SK-MEL-5 (cell line): ENCODE measurements around the gene CNTNAP2. TPM values are rescaled to one million over a fixed set of nuclear protein-coding genes. Genes with fewer than 3 reads are reported as not detected.

ENCODE experiments used
- DNase-seq: peaks from one replicate; pipeline ENCODE4 v3.0.0-alpha.2; 2016; ENCODE audit warnings: low read depth, low spot score
- in situ Hi-C: cut with HindIII; loops from 2 replicates; pipeline ENCODE4 v1.10.0; 2016; ENCODE audit warnings: low sequenced_read_pairs, high pct_unique_total_duplicates, low pct_unique_long_range_greater_than_20kb
- total RNA-seq: library from RNA; depleted of rRNA; stranded (reverse); fragments of >200 nt; shearing (Covaris generic); gene quantifications from 2 replicates; pipeline ENCODE4 v1.2.3, GENCODE V29; 2014

CNTNAP2 gene
- total RNA-seq, 1 experiment from 2014 or later = not detected

- no peak for DNase-seq
- in situ Hi-C loops = no loop called here
Measured at GRCh38 chr7:146926841-146927240, 810.2 kb downstream of the CNTNAP2 start.

- in situ Hi-C loops = no loop called here
- DNase-seq = no peak
Measured at GRCh38 chr7:146937836-146938235, 821.2 kb downstream of the CNTNAP2 start.

GRCh38 chr7:146943483-146943882, 826.9 kb downstream of the CNTNAP2 start:
- DNase-seq = no peak
- in situ Hi-C loops = no loop called here

DNA sequence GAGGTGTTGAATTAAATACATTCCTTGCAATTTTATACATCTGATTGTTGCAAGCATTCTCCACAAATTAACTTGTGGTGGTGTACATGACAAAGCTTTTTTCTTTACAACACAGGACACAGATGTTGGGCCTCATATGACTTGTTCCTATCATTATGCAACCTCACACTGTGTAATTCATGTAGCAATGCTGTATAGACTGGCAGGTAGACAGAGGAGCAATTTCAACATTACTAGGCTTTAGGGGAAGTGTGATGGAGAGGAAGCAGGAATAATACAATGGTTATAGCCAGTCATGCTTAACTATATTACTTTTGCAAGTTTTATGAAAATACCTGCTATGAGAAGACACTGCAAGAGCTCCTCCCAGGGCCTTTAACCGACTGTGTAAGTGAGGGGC, 832.1 kb downstream of the CNTNAP2 start:
- in situ Hi-C loops = no loop called here
- DNase-seq = no peak

- in situ Hi-C loops = no loop called here
- no peak for DNase-seq
Measured at GRCh38 chr7:146956321-146956720, 839.7 kb downstream of the CNTNAP2 start.

GRCh38 chr7:146956853-146957252, 840.3 kb downstream of the CNTNAP2 start:
- DNase-seq = no peak
- in situ Hi-C loops = no loop called here

DNA sequence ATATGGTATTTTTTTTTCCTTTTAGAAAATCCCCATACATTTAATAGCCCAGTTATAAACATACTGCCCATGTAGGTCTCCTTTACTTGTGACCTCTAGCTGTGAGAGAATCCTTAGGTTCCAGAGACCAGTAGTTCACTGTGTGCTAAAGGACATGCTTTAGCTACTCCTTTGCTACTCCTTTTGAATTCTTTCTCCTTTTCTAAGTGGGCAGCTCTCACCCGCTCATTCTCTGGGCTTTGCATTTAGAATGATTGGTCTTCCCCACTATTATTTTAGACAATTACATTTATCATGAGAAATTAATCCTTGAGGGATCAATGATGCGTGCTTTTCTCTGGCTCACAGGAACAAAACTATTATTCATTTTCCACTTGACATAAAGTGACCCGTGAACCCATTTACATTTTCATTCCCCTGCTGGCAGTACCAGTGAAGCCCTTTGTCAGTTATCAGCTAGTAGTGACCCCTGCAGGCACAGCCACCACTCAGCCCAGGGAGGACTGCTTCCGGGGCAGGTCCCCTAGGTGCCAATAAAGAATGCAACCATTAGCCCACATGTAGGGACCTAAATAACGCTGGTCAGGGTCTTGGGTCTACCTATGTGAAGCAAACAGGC, 844.3 kb downstream of the CNTNAP2 start:
- in situ Hi-C loops = no loop called here
- DNase-seq = no peak

GRCh38 chr7:146961617-146962016, 845.0 kb downstream of the CNTNAP2 start:
- in situ Hi-C loops = no loop called here
- DNase-seq = no peak

GRCh38 chr7:146966274-146966673, 849.7 kb downstream of the CNTNAP2 start:
- in situ Hi-C loops = no loop called here
- no peak for DNase-seq

DNA sequence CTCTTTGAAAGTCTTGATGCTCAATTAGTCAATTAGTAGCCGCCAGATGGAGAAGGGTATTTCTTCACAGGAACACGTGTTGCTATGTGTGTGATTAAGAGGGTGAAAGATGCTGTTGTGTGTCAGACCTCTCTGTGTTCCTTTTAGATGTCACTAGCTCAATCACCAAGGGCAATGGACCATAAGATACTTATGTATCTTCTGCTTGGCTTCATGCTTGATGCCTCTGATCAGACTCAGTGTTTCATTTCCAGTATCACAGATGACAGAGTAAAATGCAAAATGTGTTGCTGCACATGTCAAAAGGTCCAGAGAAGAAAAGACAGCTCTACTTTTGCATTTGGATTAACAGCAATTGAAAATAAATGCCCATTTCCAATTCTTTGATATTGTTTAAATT, 865.9 kb downstream of the CNTNAP2 start:
- in situ Hi-C loops = no loop called here
- DNase-seq = no peak

DNA sequence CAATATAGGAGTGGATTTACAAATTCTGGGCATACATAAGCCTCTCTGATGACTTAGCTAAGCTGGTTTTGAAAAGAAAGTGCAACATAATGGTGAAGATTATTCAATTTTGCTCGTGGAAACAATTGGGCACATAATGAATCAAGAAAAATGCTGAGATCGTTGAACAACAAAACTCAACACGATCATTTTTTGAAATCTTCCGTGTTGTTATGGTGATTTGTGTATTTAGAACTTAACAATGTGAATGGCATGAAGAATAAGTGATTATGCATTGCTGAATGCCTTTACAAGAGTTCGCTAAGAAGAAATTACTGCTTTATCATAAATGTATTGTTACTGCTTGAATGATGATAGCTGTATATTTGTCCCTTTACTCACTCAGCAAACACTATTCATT, 875.0 kb downstream of the CNTNAP2 start:
- in situ Hi-C loops = no loop called here
- no peak for DNase-seq

DNA sequence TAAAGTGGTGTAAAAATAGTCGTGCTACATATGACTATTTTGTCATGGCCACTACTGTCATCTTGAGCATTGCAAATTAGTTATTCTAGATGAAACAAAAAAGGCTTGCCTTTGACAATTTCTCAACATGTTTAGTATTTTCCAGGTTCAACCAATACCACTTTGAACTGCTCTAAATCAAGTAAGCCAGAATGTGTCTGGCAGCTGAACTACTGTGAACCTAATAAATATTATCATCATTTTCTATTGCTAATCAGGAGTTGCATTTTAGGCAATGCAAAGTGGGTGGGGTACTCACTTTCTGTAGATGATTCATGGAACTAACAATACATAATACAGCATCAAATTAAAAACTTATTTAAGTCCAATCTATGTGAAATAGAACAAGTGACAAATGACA, 877.2 kb downstream of the CNTNAP2 start:
- in situ Hi-C loops = no loop called here

DNA sequence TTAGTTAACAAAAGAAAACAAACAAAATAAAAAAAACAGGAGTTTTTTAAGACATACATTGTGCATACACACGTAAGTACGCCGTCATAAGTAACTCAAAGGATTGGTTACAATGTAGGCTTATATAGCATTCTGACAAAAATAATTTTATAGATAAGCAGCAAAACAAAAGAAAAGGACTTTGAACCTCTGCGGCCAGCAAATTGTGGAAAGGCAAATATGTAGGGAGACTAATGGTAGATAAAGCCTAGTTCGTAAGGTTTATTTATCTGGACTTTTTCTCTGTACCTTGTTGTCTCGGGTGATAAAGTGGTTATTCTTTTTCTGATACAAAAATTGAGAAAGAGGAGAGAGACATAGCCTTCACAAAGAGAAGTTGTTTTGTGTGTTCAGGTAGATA, 891.9 kb downstream of the CNTNAP2 start:
- no peak for DNase-seq
- in situ Hi-C loops = no loop called here

More for the DNA sequence above, 877.2 kb downstream of the CNTNAP2 start:
- DNase-seq = no peak

DNA sequence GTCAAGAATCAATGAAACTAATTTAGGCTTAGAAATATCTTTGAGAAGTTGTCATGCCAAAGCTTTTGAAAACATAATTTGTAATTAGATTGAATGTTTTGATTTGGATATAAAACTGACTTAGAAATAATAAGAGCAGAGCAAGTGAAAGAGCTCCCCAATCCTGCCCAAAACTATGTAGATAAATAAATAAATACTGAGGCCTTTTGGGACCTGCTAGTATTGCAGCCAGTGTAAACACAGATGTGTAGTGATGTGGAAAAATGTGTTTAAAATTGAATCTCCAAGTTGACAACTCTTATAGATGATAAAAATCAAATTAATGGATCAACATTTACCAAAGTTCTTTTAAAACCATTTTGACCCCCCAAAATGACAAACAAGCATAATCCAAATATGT, 896.1 kb downstream of the CNTNAP2 start:
- DNase-seq = no peak
- in situ Hi-C loops = no loop called here

DNA sequence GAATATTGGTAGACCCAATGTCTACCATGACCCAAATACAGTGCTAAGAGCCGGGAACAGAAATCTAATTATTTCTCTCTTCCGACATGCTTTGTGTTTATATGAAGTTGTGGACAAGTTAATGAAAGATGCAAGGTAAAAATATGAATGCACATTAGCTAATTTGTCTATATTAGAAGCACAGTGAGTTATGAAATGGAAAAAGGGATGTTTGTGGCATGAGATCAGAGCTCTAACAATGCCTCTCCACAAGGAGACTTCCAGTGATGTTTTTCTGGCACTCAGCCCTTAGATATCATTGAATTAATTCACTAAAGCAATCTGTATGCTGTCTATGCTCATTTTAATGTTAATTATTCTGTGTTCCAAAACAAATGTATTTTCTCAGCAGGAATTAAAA, 897.2 kb downstream of the CNTNAP2 start:
- DNase-seq = no peak
- in situ Hi-C loops = no loop called here

DNA sequence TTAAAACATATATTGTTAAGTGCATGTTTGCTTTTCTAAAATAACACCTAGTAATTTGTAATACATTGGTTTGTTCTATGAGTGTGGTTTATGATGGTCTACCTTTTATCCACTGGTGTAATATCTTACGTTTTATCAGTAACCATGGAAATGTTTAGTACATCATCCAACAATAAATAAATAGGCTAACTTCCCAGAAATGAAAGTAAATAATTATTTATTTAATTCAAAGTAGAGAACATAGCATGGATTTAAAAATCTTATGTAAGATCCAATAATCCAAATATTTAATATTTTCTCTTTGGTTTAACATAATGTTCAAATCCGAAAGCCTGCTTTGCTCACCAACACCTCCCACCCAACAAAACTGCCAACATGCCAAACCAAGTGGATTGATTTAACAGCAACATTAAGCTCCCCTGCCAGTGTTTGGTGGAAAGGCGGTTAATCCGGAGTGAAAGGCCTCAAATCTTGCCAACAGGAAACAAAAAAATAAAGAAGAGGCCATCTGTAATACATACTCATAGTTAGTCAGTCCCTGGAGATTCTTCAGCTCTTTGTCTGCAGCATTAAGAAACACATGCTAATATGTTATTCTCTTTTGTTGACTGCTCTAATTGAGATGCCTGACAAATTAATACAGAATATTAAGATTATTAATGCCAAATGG, 897.8 kb downstream of the CNTNAP2 start:
- no peak for DNase-seq
- in situ Hi-C loops = no loop called here

DNA sequence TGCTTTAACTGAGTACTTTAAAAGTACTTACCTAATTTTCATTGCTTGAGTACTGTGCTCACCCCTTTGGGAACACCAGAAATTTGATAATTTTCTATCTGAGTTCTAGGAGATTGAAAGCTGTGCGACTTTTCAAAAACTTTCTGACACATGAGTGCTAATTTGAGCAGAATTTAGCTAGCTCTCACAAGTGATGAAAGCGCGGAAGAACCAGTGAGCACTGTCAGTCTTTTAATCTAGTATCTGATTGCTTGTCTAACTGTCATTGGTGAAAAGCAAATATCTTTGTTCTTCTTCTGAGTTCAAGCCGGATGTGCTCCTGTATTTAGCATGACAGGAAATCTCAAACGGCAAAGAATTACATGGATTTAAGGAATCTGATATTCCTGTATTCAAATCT, 899.4 kb downstream of the CNTNAP2 start:
- no peak for DNase-seq
- in situ Hi-C loops = no loop called here

GRCh38 chr7:147022056-147022455, 905.5 kb downstream of the CNTNAP2 start:
- in situ Hi-C loops = no loop called here
- no peak for DNase-seq

DNA sequence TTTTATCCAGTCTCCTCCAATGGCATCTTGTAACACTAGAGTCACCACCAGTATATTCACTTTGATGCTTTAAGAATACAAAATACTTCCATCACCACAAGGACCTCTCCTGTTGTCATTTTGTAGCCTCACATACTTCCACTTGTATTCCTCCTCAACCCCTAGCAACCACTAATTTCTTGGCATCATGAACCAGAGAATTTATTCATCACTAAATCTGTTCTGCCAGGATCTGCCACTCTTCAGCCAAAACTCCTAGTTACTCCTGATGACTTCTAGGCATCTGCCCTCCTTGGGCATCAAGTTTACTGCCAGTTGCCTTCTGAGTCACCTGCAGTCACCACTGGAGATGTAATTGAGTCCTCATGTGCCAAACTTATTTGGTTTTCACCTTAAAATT, 906.8 kb downstream of the CNTNAP2 start:
- no peak for DNase-seq
- in situ Hi-C loops = no loop called here
